GM19240 (cell line): Measurements from ENCODE around the gene NKD1.

Experiments used
- DNase-seq: peaks from one replicate; pipeline ENCODE4 v3.0.0; 2011; ENCODE audit warnings: low spot score; ENCODE audit not compliant: insufficient read length

Gene NKD1

GRCh38 chr16:50629334-50629733, 81.1 kb downstream of the NKD1 start:
- no peak for DNase-seq

- no peak for DNase-seq
Observed at GRCh38 chr16:50630394-50631020, 82.3 kb downstream of the NKD1 start.

- DNase-seq = no peak
Observed at GRCh38 chr16:50631249-50631984, 83.2 kb downstream of the NKD1 start.

GRCh38 chr16:50631985-50632576, 83.9 kb downstream of the NKD1 start:
- DNase-seq = no peak

- DNase-seq = no peak
Observed at GRCh38 chr16:50632927-50633800, 85.0 kb downstream of the NKD1 start.

- no peak for DNase-seq
Observed at GRCh38 chr16:50634090-50634489, 85.9 kb downstream of the NKD1 start.

- DNase-seq = no peak
Observed at GRCh38 chr16:50634947-50635346, 86.8 kb downstream of the NKD1 start.

- DNase-seq = no peak
Observed at GRCh38 chr16:50635505-50636392, 87.6 kb downstream of the NKD1 start.

GRCh38 chr16:50636753-50637374, 88.7 kb downstream of the NKD1 start:
- no peak for DNase-seq

GRCh38 chr16:50637716-50638602, 89.8 kb downstream of the NKD1 start:
- DNase-seq = no peak

- no peak for DNase-seq
Observed at GRCh38 chr16:50638816-50639670, 90.8 kb downstream of the NKD1 start.

- DNase-seq = no peak
Observed at GRCh38 chr16:50640391-50640790, 92.2 kb downstream of the NKD1 start.

GRCh38 chr16:50640919-50641817, 93.0 kb downstream of the NKD1 start:
- DNase-seq = no peak

- no peak for DNase-seq
Observed at GRCh38 chr16:50641818-50642187, 93.6 kb downstream of the NKD1 start.

GRCh38 chr16:50642349-50642748, 94.2 kb downstream of the NKD1 start:
- DNase-seq = no peak

- DNase-seq = no peak
Observed at GRCh38 chr16:50643192-50643591, 95.0 kb downstream of the NKD1 start.

- DNase-seq = no peak
Observed at GRCh38 chr16:50644245-50644644, 96.0 kb downstream of the NKD1 start.
